Retina (tissue), 1 donor: ENCODE results near the gene MTG2.

Source experiments
- DNase-seq: peaks from one replicate; pipeline ENCODE4 v3.0.0-alpha.2; 2016

MTG2 gene

DNA sequence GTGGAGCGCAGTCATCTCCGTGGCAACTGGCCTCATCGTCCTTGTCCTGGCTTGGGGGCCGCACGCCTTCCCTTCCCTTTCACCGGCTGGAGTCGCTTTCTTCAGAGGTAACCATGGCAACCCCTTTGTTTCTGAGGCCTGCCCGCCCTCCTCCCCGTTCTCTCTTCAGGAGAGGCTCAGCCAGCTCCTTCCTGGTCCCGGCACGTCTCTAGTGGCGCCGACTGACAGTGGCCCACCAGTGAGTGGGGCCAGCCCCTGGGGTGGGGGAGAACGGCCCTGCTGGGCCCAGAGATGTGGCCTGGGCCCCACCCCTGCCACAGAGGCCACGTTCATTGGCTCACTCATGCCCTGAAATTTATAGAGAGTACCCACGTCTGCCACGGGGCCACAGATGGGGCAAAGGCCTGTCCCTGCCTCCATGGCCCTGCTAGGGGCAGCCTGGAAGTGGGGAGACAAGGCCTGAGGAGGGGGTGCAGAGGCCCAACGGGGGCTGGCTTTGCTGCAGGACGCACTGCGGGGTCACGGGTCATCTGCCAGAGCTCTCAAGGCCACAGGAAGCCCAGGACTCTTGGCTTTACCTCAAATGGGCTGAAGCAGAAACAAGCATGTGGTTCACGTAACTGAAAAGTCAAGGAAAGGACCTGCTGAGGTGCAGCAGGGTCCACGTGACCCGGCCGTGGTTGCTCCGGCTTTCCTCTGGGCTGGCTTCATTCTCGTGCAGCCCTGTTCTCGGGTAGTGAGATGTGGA lies 54.1 kb downstream of the MTG2 start:
- DNase-seq: peak; percentile 91

DNA sequence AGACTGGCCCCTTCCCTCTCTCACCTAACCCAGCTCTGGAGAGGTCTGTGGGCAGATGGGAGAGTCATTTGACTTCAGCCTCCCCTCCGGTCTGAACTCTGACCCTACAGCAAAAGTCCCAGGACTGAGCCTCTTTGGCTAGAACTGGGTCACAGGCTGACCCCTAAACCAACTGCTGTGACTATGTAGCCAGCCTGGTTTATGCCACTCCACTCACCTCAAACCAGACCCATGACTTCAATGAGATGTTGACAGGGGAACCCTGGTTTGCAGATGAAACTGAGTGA lies 54.6 kb downstream of the MTG2 start:
- no peak for DNase-seq

DNA sequence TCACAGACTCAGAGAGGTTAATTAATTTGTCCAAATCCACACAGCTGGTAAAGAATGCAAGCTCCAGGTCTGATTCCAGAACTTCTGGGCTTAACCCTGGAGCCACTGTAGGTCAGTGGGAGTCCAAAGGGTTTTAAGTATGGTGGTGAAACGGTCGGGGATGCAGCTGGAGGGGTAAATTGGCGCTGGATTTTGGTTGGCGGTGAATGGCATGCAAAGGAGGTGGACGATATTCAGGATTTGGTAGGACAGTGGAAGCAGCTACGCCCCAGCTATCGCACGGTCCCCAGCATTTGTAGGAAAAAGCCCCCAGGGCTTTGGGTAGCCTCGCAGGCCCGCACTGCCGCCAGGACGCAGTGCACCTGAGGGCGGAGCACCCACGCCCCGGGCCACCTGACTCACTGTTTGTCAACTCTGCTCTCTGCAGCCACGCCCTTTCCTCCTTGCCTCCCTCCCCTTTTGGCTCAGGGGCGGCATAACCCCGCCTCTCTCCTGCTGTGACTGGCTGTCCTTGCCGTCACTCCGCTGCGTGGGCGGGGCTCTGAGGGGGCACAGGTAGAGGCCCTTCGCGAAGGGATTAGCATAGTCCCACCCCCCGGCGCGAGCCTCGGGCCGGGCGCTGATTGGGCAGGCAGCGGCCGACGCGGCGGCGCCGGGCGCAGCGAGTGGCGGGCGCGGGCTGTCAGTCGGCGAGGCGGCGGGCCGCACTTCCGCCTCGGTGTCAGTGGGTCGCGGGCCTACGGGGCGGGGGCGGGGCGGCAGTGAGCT lies 55.2 kb downstream of the MTG2 start, which contains the start of gene OSBPL2:
Gene OSBPL2, plus strand, starts transcription at position 721 of the 768 bp plus-strand sequence. CDS start 17,664 bp downstream, outside the sequence.
- DNase-seq: peak; percentile 99

DNA sequence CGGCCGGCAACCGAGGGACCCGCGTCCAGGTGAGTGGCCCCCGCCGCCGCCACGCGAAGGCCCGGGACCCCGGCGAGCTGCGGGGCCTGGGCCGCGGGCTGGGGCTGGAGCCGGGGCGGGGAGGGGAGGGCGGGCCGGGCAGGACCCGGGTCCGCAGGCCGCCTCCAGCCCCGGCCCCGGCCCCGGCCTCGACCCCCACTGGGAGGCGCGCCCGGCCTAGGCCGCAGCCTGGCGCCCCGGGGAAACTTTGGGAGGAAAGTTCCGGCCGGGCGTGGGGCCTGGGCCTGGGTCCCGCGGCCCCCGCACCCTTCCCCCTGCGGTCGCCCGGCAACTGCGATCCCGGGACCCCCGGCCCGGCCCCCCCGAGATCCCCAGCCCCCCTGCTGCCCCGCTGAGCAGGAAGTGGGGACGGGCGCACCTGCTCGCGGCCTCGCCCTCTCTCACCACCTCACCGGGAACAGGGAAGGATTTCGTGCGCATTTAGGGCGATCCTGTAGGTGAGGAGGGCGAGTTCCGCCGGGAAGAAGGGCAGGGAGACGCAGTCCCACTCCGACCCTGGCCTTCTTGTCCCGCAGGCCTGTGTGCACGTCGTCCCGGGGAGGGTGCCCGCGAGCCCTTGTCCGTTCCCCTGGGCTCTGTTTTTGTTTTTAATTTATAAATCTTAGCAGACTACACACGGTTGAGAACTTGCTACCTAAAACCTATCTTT lies 55.9 kb downstream of the MTG2 start:
- DNase-seq: no peak

DNA sequence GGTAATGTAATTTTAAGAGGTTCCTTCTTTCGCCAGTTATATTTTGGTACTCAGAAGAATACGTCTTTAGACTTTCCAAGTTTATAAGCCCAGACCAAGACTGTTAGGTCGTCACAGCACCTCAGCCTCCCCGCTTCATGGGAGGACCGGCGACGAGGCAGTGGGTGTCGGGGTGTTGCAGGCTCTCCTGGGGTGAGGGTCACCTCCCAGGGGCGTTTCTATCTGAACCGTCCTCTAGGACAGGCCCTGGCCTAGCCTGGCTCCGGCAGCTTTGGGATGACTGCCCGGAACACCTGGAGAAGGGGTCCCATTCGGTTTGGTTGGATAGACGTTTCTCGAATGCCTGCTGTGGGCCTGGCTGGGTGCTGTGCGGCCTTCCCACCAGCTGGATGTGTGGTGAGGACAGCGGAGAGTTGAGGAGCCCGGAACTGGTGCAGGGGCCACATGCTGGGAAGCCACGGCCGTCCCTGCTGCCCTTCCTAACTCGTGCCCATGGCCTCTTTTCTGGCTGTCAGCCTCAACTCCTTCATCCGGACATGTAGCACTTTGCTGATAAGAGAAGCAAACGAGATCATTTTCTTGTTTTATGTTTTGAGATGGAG lies 56.6 kb downstream of the MTG2 start:
- DNase-seq: no peak

DNA sequence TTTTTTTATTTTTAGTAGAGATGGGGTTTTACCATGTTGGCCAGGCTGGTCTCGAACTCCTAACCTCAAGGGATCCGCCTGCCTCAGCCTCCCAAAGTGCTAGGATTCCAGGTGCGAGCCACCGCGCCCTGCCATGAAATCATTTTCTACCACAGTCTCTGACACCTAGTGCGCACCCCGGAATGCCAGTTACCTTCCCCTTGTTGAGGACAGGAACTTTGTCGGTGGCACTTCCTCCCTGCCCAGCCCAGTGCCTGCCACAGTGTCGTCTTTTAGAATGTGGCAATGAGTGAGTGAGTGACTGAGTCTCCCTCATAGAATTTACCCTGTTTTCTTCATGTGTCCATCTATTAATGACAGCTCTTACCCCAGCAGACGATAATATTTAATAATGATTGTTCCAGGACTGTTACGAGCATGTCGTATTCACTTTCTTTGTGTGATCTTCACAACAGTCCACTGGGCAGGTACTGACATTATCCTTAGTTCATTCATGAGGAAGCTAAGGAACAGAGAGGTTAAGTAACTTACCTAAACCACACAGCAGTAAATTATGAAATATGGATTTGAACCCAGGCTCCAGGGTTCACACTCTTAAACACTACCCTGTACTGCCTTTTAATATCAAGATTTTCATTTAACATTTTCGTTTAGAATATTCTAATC lies 57.3 kb downstream of the MTG2 start:
- DNase-seq: no peak

DNA sequence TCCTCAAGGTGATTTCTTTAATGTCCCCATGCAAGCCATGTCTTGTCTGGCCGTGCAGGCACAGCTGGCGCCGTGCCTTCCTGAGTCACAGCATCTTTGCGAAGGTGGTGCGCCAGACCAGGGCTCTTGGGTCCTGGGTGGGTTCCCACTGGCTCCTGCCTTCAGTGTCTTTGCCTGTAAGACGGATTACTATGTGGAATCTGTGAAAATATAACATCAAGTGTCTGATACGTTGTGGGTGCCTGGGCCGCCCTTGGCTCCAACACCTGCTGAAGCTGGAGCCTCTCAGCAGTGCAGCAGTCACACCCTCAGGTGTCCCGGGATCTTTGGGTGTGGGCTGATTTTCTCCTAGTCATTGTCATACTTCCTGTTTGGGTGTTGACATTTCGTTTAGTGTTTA lies 58.7 kb downstream of the MTG2 start:
- no peak for DNase-seq

DNA sequence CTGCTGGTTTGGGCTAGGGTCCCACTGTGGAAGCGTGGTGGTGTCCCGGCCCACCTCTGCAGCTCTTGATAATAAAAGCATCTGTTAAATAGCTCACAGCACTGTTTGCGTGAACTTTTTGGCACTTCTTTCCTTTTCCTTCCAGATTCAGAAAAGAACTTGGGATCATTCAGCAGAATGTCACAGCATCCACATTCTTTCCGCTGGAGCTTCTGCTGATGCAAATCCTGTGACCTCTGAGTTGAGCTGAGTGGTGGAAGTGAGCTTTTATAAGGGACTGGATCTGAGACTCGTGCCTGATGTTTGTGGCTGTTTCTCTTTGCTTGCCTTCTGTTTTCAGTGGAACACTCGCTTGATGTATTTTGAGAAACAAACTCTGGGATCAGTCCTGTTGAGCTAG lies 59.3 kb downstream of the MTG2 start:
- DNase-seq: no peak

DNA sequence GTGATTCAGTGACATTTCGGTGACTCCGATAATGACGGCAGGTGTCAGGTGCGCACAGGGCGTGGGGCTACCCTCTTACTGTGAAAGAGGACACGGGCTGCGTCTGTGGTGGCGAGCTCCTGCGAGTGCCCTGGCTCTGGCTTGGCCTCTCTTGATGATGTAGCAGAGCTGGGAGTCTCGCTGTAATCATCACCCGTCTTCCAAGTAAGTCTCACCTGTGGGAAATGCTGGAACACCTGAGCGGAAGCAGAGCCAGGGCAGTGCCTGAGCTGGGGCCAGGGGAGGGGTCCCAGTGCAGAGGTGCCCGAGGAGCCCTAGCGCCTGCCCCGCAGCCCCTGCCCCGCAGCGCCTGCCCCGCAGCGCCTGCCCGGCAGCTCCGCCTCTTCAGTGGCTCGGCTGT lies 60.3 kb downstream of the MTG2 start:
- no peak for DNase-seq

DNA sequence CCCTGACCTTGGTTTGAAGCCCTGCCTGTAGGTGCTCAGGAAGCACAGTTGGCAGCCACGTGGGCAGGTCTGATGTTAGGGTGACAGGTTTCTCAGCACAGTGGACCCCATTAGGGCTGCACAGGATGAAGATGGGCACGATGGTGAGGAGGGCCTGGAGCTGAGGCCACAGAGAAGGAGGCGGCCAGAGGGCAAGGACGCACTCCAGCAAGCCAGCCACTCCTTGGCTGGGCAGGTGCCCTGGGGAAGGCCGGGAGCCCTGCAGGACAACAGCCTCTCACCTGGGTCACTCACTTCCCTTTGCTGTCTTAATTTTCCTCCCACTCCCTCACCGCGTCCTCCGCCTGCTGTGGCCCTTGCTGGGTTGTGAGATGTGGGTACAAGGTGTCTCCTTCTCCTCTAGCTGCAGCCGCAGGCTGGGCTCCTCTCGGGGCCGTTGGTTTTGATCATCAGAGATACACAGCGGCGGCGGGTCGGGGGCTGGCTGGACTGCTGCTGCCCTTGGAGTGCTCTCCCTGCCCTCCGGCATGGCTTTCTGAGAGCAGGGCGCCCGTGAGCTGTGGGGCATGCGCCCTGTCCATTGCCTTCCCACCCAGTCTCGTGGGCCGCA lies 61.2 kb downstream of the MTG2 start:
- no peak for DNase-seq

DNA sequence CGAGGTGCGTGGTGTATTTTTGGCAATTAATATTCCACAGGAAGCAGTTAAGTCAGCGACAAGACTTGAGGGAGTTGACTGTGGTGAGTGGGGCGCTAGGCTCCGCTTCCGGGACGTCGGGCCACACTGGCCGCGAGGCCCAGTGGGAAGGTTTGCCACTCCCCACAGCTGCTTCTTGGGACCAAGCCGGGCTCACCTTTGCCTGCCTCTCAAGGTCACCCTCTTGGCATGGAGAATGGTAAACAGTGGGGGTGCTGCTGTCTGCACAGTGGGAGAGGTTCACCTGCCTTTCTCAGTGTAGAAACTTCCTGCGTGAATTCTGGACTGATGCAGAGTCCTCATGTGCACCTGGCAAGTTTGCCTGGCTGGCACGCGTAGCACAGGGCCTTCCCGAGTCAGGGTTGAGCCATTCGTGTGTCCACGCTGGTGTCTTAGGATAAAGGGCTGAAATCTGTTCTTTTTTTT lies 61.8 kb downstream of the MTG2 start:
- DNase-seq: no peak

DNA sequence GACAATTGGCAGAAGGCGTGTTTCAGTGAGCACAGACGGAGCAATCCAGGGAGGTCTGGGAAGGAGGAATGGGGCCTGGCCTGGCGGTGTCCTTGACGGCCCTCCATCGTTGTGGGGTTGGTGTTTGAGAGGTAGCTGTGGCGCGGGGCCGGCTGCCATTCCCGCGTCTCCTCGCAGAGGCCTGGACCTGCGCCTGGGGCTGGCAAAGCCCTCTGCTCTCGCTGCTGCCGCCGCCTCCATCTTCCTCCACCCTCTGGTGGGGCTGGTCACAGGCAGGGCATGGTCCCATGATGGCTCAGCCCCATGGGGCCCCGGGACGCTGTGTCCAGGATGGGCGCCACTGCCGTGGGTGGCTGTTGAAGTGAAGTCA lies 63.1 kb downstream of the MTG2 start:
- no peak for DNase-seq

DNA sequence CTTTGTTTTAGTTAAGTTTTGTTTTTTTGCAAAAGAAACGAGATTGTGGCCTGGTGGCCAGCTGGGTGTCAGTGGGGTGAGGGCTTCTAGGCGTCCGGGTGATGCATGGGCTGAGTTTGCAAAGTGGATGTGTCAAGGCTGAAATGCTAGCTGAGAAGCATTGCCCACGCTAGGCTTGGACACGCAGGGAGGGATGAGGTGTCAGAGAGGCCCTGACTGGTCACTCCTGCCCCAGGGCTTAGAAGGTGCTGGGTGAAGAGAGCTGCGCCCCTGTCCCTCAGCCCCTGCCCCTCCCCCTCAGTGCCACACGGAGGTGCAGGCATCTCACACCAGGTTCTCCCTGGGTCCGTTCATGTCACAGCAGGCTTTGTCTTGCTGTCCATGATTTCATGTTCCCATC lies 63.6 kb downstream of the MTG2 start:
- DNase-seq: no peak

DNA sequence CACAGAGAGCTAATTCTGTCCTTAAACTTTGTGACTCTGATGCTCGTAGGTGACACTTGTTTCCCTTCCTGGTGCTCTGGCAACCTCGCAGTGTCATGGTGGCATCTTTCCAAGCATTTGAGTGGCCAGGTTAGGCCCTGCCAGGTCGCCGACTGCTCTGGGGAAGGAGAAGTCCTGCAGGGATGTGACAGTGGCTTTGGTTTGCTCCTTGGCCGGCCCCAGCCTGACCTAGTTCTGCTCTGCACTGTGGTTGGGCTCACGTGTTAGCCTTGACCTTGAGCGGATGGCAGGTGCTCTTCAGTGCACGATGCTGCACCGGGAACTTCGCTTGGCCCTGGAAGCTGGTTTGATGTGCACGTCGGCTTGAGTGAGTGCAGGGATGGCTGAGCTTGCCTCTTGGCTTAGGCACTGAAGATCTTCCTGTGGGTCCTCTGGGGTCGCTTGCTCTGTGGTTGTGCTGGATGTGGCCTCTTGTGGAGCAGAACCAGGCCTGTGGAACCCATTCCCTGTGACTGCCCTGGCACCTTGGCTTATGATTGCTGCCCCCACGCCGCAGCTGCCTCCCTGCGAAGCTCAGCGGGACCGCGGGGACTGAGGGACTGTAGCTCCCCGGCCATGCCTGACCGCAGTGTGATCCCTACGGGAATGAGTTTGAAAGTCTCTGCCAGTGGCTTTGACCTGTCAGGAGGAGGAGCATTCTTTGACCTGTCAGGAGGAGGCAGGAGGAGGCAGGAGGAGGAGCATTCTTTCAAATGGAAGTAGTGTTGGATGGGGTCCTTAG lies 64.2 kb downstream of the MTG2 start:
- DNase-seq: peak; percentile 69

DNA sequence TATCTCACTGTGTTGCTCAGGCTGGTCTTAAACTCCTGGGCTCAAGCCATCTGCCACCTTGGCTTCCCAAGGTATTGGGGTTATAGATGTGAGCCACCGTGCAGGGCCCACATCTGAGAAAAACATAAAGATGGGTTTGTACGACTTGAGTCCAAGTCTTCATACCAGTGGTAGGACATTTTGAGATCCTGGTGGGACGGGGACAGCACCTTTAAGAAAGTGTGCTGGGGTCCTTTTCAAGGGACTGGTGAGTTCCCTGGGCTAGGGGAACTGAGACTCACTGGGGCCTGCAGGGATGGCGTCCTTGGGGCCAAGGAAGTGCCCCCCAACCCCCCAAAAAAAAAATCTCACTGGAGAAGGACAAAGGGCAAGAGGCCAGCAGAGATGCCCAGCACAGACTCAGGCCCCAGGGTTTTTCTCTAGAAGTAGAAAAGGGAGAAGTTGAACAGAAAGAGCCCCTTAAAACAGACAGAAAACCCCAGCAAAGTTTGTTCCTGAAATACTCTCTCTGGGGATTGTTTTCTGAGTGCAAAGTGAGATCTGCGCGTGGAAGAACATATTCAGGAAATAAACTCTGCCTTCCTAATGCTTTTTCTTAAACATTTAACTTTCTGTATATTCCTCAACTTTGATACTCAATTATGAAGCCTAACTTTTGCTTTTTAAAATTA lies 66.2 kb downstream of the MTG2 start:
- no peak for DNase-seq

DNA sequence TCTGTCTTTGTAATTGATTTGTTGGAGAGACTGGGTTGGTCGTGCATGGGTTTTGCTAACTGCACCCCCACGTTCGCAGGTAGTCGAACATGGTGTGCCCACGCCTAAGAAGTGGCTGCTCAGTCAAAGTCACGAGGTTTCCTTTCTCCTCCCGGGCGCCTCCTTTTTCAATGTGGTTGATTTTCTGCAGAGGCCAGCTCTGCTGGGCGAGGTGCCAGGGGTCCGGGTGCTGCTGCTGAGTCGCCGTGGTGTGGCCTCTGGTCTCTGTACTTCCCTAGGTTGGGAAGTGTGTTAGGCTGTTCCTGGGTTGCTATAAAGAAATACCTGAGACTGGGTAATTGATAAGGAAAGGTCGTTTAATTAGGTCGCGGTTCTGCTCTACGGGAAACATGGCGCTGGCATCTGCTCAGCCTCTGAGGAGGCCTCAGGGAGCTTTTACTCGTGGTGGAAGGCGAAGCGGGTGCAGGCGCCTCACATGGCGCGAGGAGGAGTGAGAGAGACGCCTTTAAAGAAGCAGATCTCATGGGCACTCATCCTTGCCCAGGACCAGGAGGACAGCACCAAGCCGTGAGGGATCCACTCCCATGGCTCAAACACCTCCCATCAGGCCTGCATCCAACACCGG lies 69.6 kb downstream of the MTG2 start:
- DNase-seq: no peak
